H1 (cell line): Measurements from ENCODE around the gene RPP14. TPM values are rescaled to one million over a fixed set of nuclear protein-coding genes. Genes with fewer than 3 reads are reported as not detected.
A peak's percentile ranks its signal among the peaks of the same experiment; 100 is the strongest.

Source experiments
- CTCF ChIA-PET: fragments of 300-600 bp; sonication (Branson Sonifier 250); formaldehyde crosslinking; loops from one replicate; lab custom pipeline; 2021; ENCODE audit not compliant: partially characterized antibody; lab: Charles Lee
- POLR2A ChIA-PET: fragments of 300-600 bp; sonication (Branson Sonifier 250); formaldehyde crosslinking; loops from one replicate; lab custom pipeline; 2021; ENCODE audit warnings: inconsistent platforms; ENCODE audit not compliant: partially characterized antibody; lab: Charles Lee
- DNase-seq, 2 experiments: peaks; one replicate each; pipeline versions ENCODE4 v3.0.0 to v3.0.0-alpha.2; 2010 to 2022; ENCODE audit warnings: low spot score in 2 of 2, low read depth in 1 of 2, mixed read lengths in 1 of 2
- FAIRE-seq: peaks from 2 replicates; lab custom pipeline; 2011; peaks lifted over from hg19 to GRCh38; lab: Jason Lieb, UNC
- H2AFZ ChIP-seq: 2 replicates; pipeline ENCODE4 v1.8.1; 2012; ENCODE audit warnings: low read length, inconsistent platforms
- H2AK5ac ChIP-seq: 2 replicates; pipeline ENCODE4 v1.6.1; 2013; ENCODE audit warnings: low read depth, low read length
- H2BK120ac ChIP-seq: replicated peaks from 2 replicates; pipeline ENCODE3; 2013; ENCODE audit warnings: low read depth, low read length, inconsistent platforms
- H2BK12ac ChIP-seq: 2 replicates; pipeline ENCODE4 v1.6.1; 2013; ENCODE audit warnings: low read depth, low read length
- H2BK15ac ChIP-seq: 2 replicates; pipeline ENCODE4 v1.6.1; 2013; ENCODE audit warnings: low read length
- H2BK20ac ChIP-seq: 2 replicates; pipeline ENCODE4 v1.6.1; 2013; ENCODE audit warnings: low read length
- H2BK5ac ChIP-seq: 2 replicates; pipeline ENCODE4 v1.6.1; 2013; ENCODE audit warnings: low read depth, low read length
- H3K14ac ChIP-seq: 2 replicates; pipeline ENCODE4 v1.6.1; 2013; ENCODE audit warnings: inconsistent platforms; ENCODE audit not compliant: insufficient read length
- H3K18ac ChIP-seq: 2 replicates; pipeline ENCODE4 v1.6.1; 2013; ENCODE audit warnings: low read length; ENCODE audit errors: extremely low read depth
- H3K23ac ChIP-seq: 2 replicates; pipeline ENCODE4 v1.6.1; 2013; ENCODE audit warnings: inconsistent platforms; ENCODE audit not compliant: insufficient read length
- H3K23me2 ChIP-seq: 2 replicates; pipeline ENCODE4 v1.6.1; 2013; ENCODE audit warnings: low read depth, low read length
- H3K27ac ChIP-seq: 2 replicates; pipeline ENCODE4 v1.6.1; 2011; ENCODE audit warnings: low read depth, low read length, inconsistent platforms
- H3K27me3 ChIP-seq, 4 experiments: replicated peaks in 1 of 4; 1 replicate in 1 of 4; 2 replicates in 3 of 4; pipeline versions ENCODE4 v1.6.1 to v1.8.1; 2011 to 2013; ENCODE audit warnings: low read length in 3 of 4, mild to moderate bottlenecking in 3 of 4, inconsistent platforms in 2 of 4, mixed read lengths in 2 of 4, moderate library complexity in 1 of 4; ENCODE audit not compliant: control insufficient read depth in 3 of 4, insufficient read depth in 3 of 4; ENCODE audit errors: extremely low read depth in 1 of 4
- H3K36me3 ChIP-seq, 4 experiments: 2 replicates each; pipeline versions ENCODE4 v1.6.1 to v1.8.1; 2011 to 2013; ENCODE audit warnings: mild to moderate bottlenecking in 4 of 4, low read length in 3 of 4, moderate library complexity in 2 of 4, control low read depth in 1 of 4, inconsistent platforms in 1 of 4; ENCODE audit not compliant: insufficient read depth in 4 of 4, control insufficient read depth in 2 of 4
- H3K4ac ChIP-seq: replicated peaks from 2 replicates; pipeline ENCODE3; 2013; ENCODE audit warnings: low read length, low read depth, mixed read lengths, inconsistent platforms; ENCODE audit not compliant: insufficient read length
- H3K4me1 ChIP-seq, 4 experiments: replicated peaks in 1 of 4; 1 replicate in 1 of 4; 2 replicates in 3 of 4; pipeline versions ENCODE4 v1.6.1 to v1.8.1; 2011 to 2013; ENCODE audit warnings: low read length in 3 of 4, inconsistent platforms in 2 of 4, mixed read lengths in 1 of 4; ENCODE audit not compliant: insufficient read depth in 4 of 4, control insufficient read depth in 3 of 4
- H3K4me2 ChIP-seq, 2 experiments: 2 replicates each; pipeline versions ENCODE4 v1.6.1 to v1.8.1; 2011 to 2013; ENCODE audit warnings: low read depth in 2 of 2, low read length in 2 of 2, control low read depth in 1 of 2, inconsistent platforms in 1 of 2, mild to moderate bottlenecking in 1 of 2; ENCODE audit not compliant: insufficient read depth in 1 of 2
- H3K4me3 ChIP-seq, 4 experiments: fragments of 200-600, 300-600 bp in 1 of 4; sonication (generic), shearing (Covaris generic), sonication (Bioruptor Twin) in 1 of 4; 2 replicates each; pipeline versions ENCODE4 v1.5.1 to v1.8.1; 2011 to 2016; ENCODE audit warnings: low read length in 4 of 4, low read depth in 3 of 4, control low read depth in 2 of 4, inconsistent platforms in 2 of 4, mild to moderate bottlenecking in 2 of 4, mixed read lengths in 1 of 4, moderate library complexity in 1 of 4; ENCODE audit not compliant: insufficient read depth in 2 of 4; ENCODE audit errors: extremely low read depth in 1 of 4
- H3K56ac ChIP-seq: replicated peaks from 2 replicates; pipeline ENCODE3; 2013; ENCODE audit warnings: low read depth, mild to moderate bottlenecking, mixed read lengths, low read length, inconsistent platforms; ENCODE audit not compliant: insufficient read length
- H3K79me1 ChIP-seq: 2 replicates; pipeline ENCODE4 v1.6.1; 2013; ENCODE audit warnings: low read depth, low read length, control low read depth
- H3K79me2 ChIP-seq, 2 experiments: 2 replicates each; pipeline versions ENCODE4 v1.6.1 to v1.8.1; 2012 to 2013; ENCODE audit warnings: low read length in 2 of 2, mild to moderate bottlenecking in 2 of 2, inconsistent platforms in 1 of 2; ENCODE audit not compliant: insufficient read depth in 2 of 2, control insufficient read depth in 1 of 2
- H3K9ac ChIP-seq, 4 experiments: replicated peaks in 1 of 4; 1 replicate in 1 of 4; 2 replicates in 3 of 4; pipeline versions ENCODE4 v1.6.1 to v1.8.1; 2011 to 2013; ENCODE audit warnings: low read depth in 3 of 4, low read length in 3 of 4, control low read depth in 2 of 4, mild to moderate bottlenecking in 2 of 4, moderate library complexity in 2 of 4, inconsistent platforms in 1 of 4; ENCODE audit errors: extremely low read depth in 1 of 4
- H3K9me3 ChIP-seq, 2 experiments: 2 replicates each; pipeline versions ENCODE4 v1.6.1 to v1.8.1; 2012 to 2013; ENCODE audit warnings: mild to moderate bottlenecking in 2 of 2, moderate library complexity in 2 of 2, control low read depth in 1 of 2, inconsistent platforms in 1 of 2, low read depth in 1 of 2, low read length in 1 of 2, mixed read lengths in 1 of 2; ENCODE audit not compliant: insufficient read depth in 2 of 2
- H4K20me1 ChIP-seq, 2 experiments: replicated peaks in 1 of 2; 2 replicates each; pipeline versions ENCODE3 to v1.8.1; 2011 to 2013; ENCODE audit warnings: inconsistent platforms in 2 of 2, low read length in 2 of 2, mild to moderate bottlenecking in 1 of 2; ENCODE audit not compliant: insufficient read depth in 2 of 2, control insufficient read depth in 1 of 2
- H4K5ac ChIP-seq: 2 replicates; pipeline ENCODE4 v1.6.1; 2013; ENCODE audit warnings: low read length, low read depth, mixed read lengths, inconsistent platforms; ENCODE audit not compliant: insufficient read length
- H4K8ac ChIP-seq: 2 replicates; pipeline ENCODE4 v1.8.0; 2013; ENCODE audit warnings: mild to moderate bottlenecking, moderate library complexity, low read length, inconsistent platforms; ENCODE audit not compliant: insufficient read depth; ENCODE audit errors: extremely low read depth
- H4K91ac ChIP-seq: replicated peaks from 2 replicates; pipeline ENCODE3; 2013; ENCODE audit warnings: low read length, mixed read lengths, inconsistent platforms; ENCODE audit not compliant: insufficient read length
- CTCF ChIP-seq, 3 experiments: IDR thresholded peaks; 1 replicate in 2 of 3; 2 replicates in 1 of 3; pipeline versions ENCODE4 v1.5.1 to v1.6.1; 2011; ENCODE audit warnings: low read length in 3 of 3, mild to moderate bottlenecking in 3 of 3, inconsistent platforms in 2 of 3, low read depth in 1 of 3, moderate library complexity in 1 of 3; ENCODE audit not compliant: insufficient read depth in 1 of 3; ENCODE audit errors: control extremely low read depth in 1 of 3
- TEAD4 ChIP-seq: IDR thresholded peaks from 2 replicates; pipeline ENCODE4 v1.6.1; 2012; ENCODE audit warnings: low read depth, low read length, inconsistent platforms, mixed read lengths
- WGBS, 2 experiments: shearing (Covaris generic) in 1 of 2; methylation state at CpG; one replicate each; pipeline versions ENCODE4 v1.1.6 to v1.1.7; 2013 to 2015; ENCODE audit warnings: low lambda C conversion rate in 2 of 2, mixed read lengths in 2 of 2, inconsistent platforms in 1 of 2, low coverage in 1 of 2, missing lambda C conversion rate in 1 of 2; ENCODE audit not compliant: insufficient replicate concordance in 2 of 2, insufficient coverage in 1 of 2, insufficient read length in 1 of 2; ENCODE audit errors: extremely low coverage in 1 of 2, missing lambda C conversion rate in 1 of 2; 5-methylcytosine and 5-hydroxymethylcytosine counted together
- polyA plus RNA-seq, 7 experiments: library from polyadenylated mRNA; depleted of rRNA in 3 of 7; stranded (reverse) in 5 of 7; unstranded in 2 of 7; fragments of >200 nt in 5 of 7; fragments of 200-250 nt in 2 of 7; gene quantifications; 1 replicate in 5 of 7; 2 replicates in 1 of 7; 4 replicates in 1 of 7; pipeline versions ENCODE4 v1.2.1 to v1.2.3, GENCODE V29; 2011 to 2013; ENCODE audit warnings: missing spikeins in 2 of 7, mixed read lengths in 2 of 7
- total RNA-seq: library from RNA; stranded (reverse); fragmentation: NEBNext Ultra II Directional; extraction: Animal tissue kit (Norgen Biotek cat#: 25700); gene quantifications from 2 replicates; pipeline ENCODE4 v1.2.1, GENCODE V29; 2021

The RPP14 gene
- total and polyA plus RNA-seq, 2 of the 8 experiments (the other 6 are each of a cell fraction or from before 2014, with no cell fraction given), result 11.7 to 23.4 TPM

GRCh38 chr3:58351920-58352319, 45.9 kb downstream of the RPP14 start:
- H3K4ac ChIP-seq, result no peak overlapping the region
- no peaks in the 10 kb centered on the region for H3K9me3 ChIP-seq
- ChIA-PET POLR2A (interaction anchor here (0.9 kb wide), 1 partner anchor 85 kb away, joined by 3 read pairs; no protein-coding TSS in a partner anchor), CTCF (interaction anchor here (0.8 to 2.6 kb wide), 11 partner anchors 11 to 185 kb away, joined by 3 to 11 read pairs (median 4); partner anchors contain the start of genes ACOX2, HTD2 and RPP14)
- no peak overlapping the region for H3K27ac ChIP-seq
- no peak overlapping the region for H3K4me2 ChIP-seq
- no peak overlapping the region for H4K91ac ChIP-seq
- H3K4me1 ChIP-seq, result 0 out of 7 replicates have a peak, but pooled peaks cover 0 to 3% (median 2%) of the 10 kb centered on the region in 4 experiments
- H3K23ac ChIP-seq, result no peak overlapping the region
- no peak overlapping the region for H4K5ac ChIP-seq
- H2BK120ac ChIP-seq, result no peak overlapping the region
- H3K79me1 ChIP-seq, result no peaks in the 10 kb centered on the region
- H3K36me3 ChIP-seq, result no peaks in the 10 kb centered on the region
- 65% methylated on average over 3 of the region's 3 CpGs; no CpG with 5 or more reads in 1 of the 2 experiments for WGBS, 2 experiments
- no peak overlapping the region for H3K56ac ChIP-seq
- no peak overlapping the region for H3K4me3 ChIP-seq
- no peaks in the 10 kb centered on the region for H3K23me2 ChIP-seq
- H2AK5ac ChIP-seq, result no peak overlapping the region
- no peak overlapping the region for H3K18ac ChIP-seq
- no peak overlapping the region for H2BK15ac ChIP-seq
- no peak overlapping the region for H4K8ac ChIP-seq
- FAIRE-seq (no peak), DNase-seq (no peak)
- H3K79me2 ChIP-seq, result no peaks in the 10 kb centered on the region
- no peak overlapping the region for H2BK12ac ChIP-seq
- H2AFZ ChIP-seq, result peak overlapping the region; percentile 5; the same call in 1 of the 2 replicates
- H4K20me1 ChIP-seq, result no peaks in the 10 kb centered on the region
- no peak overlapping the region for H3K9ac ChIP-seq
- no peak overlapping the region for H2BK20ac ChIP-seq
- H3K14ac ChIP-seq, result no peak overlapping the region
- H2BK5ac ChIP-seq, result 0 out of 2 replicates have a peak overlapping the region, but pooled peaks have one; percentile 2
- TF ChIP-seq TEAD4 (no peak), CTCF (IDR thresholded peaks at IDR 0.05; ENCODE audit: control extremely low read depth in 1 of 3, insufficient read depth in 1 of 3, low read depth in 1 of 3, low read length in 3 of 3) (peak in 1 of 3 experiments; percentile 18; a peak in 1 of 4 replicates)
- no peaks in the 10 kb centered on the region for H3K27me3 ChIP-seq
